Measurements from ENCODE around the gene DPM2. TPM values are rescaled to one million over a fixed set of nuclear protein-coding genes. Genes with fewer than 3 reads are reported as not detected.

The DPM2 gene
- total and polyA plus RNA-seq, 2 of the 4 experiments (the other 2 are of a cell fraction) = 10.8 to 60.6 TPM

GRCh38 chr9:127963041-127963358 is 25.3 kb upstream of the DPM2 start:
- Histone ChIP-seq H3K23ac (ENCODE audit: low read depth, low read length) (no peak overlapping the region), H3K9ac (ENCODE audit: low read depth, low read length) (no peak overlapping the region), H2BK20ac (ENCODE audit: low read depth, low read length) (no peak overlapping the region), H3K4ac (ENCODE audit: low read depth, low read length) (peak overlapping the region; percentile 67; the same call in 1 of the 2 replicates), H4K91ac (ENCODE audit: insufficient read depth, low read depth, low read length) (0 out of 2 replicates have a peak overlapping the region, but pooled peaks have one; percentile 11), H3K18ac (ENCODE audit: low read depth, low read length) (no peak overlapping the region), H3K27me3 (ENCODE audit: control insufficient read depth, insufficient read depth, low read length) (no peaks in the 10 kb centered on the region), H3K14ac (replicated peaks; ENCODE audit: low read depth, low read length) (peak overlapping the region; percentile 48; the same call in 1 of the 2 replicates), H2BK120ac (ENCODE audit: low read depth, low read length) (no peak overlapping the region; the same call in 1 of the 2 replicates), H2BK15ac (ENCODE audit: low read depth, low read length) (no peak overlapping the region), H3K9me3 (ENCODE audit: control insufficient read depth, insufficient read depth, low read length) (no peaks in the 10 kb centered on the region; the same call in 1 of the 2 replicates), H3K36me3 (ENCODE audit: control insufficient read depth, insufficient read depth, low read length) (no peaks in the 10 kb centered on the region), H2AK5ac (ENCODE audit: low read depth, low read length) (peak overlapping the region; percentile 65; the same call in 1 of the 2 replicates), H4K20me1 (ENCODE audit: insufficient read depth, low read length) (no peaks in the 10 kb centered on the region), H3K4me3 (ENCODE audit: insufficient read depth, low read depth, low read length) (no peak overlapping the region), H3K56ac (ENCODE audit: extremely low read depth, insufficient read depth, low read length) (no peak overlapping the region), H4K5ac (ENCODE audit: low read depth, low read length) (no peak overlapping the region), H3K9me1 (ENCODE audit: insufficient read depth, low read length) (peaks cover 21% of the 10 kb centered on the region), H2AFZ (replicated peaks; ENCODE audit: low read length, poor library complexity) (no peak overlapping the region), H2AK9ac (replicated peaks; ENCODE audit: low read depth, low read length, poor library complexity) (no peak overlapping the region), H3K4me2 (ENCODE audit: low read depth, low read length) (no peak overlapping the region), H2BK5ac (ENCODE audit: low read depth, low read length, poor library complexity, severe bottlenecking) (no peak overlapping the region), H3K27ac (ENCODE audit: insufficient read depth, low read length) (no peak overlapping the region), H3K4me1 (ENCODE audit: control insufficient read depth, insufficient read depth, low read length) (peaks cover 44% of the 10 kb centered on the region), H3K79me1 (ENCODE audit: low read depth in 1 of 2, low read length in 2 of 2) (peaks cover 48 to 82% of the 10 kb centered on the region in 2 experiments), H4K8ac (ENCODE audit: low read depth in 2 of 2, low read length in 2 of 2) (0 out of 4 replicates have a peak overlapping the region, but pooled peaks of 1 of the 2 experiments have one; percentile 9)
- no peak for ATAC-seq (ENCODE audit: low read depth)
- no peak for DNase-seq
- intact Hi-C loops (cut with micrococcal nuclease) (no loop called here), in situ Hi-C loops (cut with MboI; ENCODE audit: low sequenced_read_pairs) (no loop called here), dilution Hi-C loops (cut with HindIII; ENCODE audit: low sequenced_read_pairs, unreplicated experiment) (no loop called here)
- CTCF ChIA-PET = interaction anchor here (0.5 to 1.4 kb wide), 2 partner anchors 72 to 195 kb away, joined by 3 to 4 read pairs; no protein-coding TSS in a partner anchor
- no CpG with 5 or more reads among the region's 3 CpGs for WGBS, 2 experiments (ENCODE audit: extremely low coverage in 2 of 2, insufficient read length in 1 of 2)
- no TSS peak for BruUV-seq (replicated peaks)
- POLR2A ChIA-PET (ENCODE audit: unreplicated experiment) = no interaction called here
- TF ChIP-seq CEBPB (IDR thresholded peaks at IDR 0.05; ENCODE audit: low read depth, low read length) (no peak), MAZ (IDR thresholded peaks at IDR 0.05; ENCODE audit: borderline replicate concordance, low read depth, low read length) (no peak), MAFK (IDR thresholded peaks at IDR 0.05; ENCODE audit: low read depth, low read length) (no peak), RFX5 (IDR thresholded peaks at IDR 0.05; ENCODE audit: low read depth, low read length) (no peak), BHLHE40 (IDR thresholded peaks at IDR 0.05; ENCODE audit: low read depth, low read length) (no peak), NFE2L2 (IDR thresholded peaks at IDR 0.05; ENCODE audit: low read depth, low read length) (no peak), FOS (IDR thresholded peaks at IDR 0.05; ENCODE audit: low read depth, low read length) (no peak), USF2 (IDR thresholded peaks at IDR 0.05; ENCODE audit: low read depth, low read length) (no peak), RAD21 (IDR thresholded peaks at IDR 0.05; ENCODE audit: low read length) (no peak), MXI1 (IDR thresholded peaks at IDR 0.05; ENCODE audit: borderline replicate concordance, low read depth, low read length) (no peak), POLR2A (IDR thresholded peaks at IDR 0.05; ENCODE audit: low read depth, low read length) (no peak), RCOR1 (IDR thresholded peaks at IDR 0.05; ENCODE audit: insufficient replicate concordance, low read length) (no peak), SMC3 (IDR thresholded peaks at IDR 0.05; ENCODE audit: low read depth, low read length) (no peak)

Data from IMR-90 (cell line).